ENCODE measurements around the gene MYO7B. TPM values are rescaled to one million over a fixed set of nuclear protein-coding genes. Genes with fewer than 3 reads are reported as not detected.

Gene MYO7B
- 0.48 TPM in 1 of 2 replicates, not detected in the other for total RNA-seq (2014; rRNA removed; shearing (Covaris generic))

DNA sequence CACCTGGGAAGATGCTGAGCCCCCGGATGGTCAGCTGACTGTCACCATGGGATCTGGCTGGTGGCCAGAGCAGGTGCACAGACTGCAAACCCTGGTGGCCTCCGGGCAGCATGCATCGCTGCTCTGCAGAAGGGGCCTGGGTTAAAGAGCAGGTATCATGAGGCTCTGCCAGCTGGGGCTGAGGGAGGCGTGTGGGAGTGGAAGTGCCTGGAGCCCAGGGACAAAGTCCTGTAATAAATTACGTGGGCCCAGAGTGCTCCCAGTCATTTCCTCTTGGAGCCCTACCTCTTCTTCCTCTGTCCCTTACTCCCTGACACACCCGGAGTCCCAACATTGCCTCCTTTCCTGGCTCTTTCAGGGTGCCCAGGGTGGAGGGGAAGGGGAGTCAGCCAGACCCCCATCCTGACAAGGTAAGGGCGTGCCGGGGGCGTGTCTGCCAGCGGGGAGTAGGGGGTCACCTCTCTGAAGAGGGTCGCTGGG, at the start of gene MYO7B:
Gene MYO7B, plus strand, starts transcription at position 262 of the 480 bp plus-strand sequence. CDS start 24,040 bp downstream, outside the sequence.
- DNase-seq (ENCODE audit: low spot score), result no peak

DNA sequence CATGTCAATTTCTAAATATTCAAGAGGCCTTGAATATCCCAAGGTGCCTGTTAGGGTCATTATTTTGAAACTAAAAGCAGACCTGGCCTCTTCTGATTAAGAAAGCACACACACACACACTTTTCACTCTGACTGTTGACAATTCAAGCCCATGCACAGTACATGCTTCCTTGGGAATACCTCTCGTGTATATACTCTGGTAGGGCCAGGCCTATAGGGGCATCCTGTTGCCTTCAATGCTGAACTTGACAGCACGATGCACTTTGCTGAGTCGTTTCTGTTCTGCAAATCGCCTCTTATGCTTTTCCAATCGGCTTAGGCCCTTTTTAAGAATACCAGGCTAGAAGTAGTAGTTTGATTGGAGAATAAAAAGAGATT, 49.8 kb upstream of the MYO7B start:
- no peak for DNase-seq (ENCODE audit: low spot score)

DNA sequence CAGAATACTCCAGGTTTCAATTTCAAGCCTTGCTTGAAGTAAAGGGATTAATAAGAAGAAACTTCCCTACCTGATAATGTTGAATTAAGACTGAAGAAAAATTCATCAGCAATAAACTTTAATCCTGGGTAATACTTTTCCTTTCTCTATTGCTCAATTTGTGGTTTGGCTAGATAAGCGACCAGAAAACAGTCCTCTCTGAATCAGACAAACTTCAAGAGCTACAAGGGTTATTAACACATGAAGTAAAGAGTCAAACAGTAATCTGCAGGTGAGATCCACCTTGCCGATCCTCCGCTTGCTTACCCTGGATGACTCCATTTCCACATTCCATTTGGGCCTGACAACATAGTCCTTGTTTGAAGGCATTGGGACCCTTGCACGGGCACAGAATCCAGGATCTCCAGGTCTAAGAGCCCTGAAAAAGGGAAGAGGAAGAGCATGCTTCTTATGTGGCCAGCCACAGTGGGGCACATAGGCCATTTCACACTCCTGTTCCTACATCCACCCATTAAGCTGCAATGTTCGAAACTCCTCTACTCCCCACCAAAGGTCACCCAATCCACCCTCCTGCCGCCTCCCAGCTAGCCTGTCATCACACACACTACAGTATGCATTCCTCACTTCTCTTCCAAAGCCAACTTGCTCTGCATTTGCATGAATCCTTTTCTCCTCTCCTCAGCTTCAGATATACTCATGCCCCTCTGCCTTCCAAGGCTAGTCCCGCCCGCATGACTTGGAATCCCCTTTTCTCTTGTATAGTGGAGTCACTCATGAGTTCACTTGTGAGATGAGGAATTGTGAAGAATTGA, 49.0 kb upstream of the MYO7B start:
- DNase-seq (ENCODE audit: low spot score), result no peak

DNA sequence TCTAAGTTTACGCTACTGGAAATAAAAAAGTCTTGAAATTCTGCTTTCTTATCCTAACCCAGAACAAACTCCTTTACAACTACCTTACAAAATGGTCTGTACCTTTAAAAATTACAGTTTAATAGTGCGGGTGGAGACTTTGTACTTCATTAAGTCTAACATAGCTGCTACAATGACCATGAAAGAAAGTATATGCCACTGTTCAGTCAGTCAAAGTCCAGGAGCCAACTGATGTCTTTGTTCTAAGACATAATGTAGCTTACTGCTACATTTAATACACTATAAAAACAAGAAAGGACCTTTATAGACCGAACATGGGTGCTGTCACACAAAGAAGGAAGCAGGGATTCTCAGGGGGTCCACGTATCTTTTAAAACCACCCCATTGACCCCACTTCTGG, 45.2 kb upstream of the MYO7B start:
- DNase-seq (ENCODE audit: low spot score), result no peak

DNA sequence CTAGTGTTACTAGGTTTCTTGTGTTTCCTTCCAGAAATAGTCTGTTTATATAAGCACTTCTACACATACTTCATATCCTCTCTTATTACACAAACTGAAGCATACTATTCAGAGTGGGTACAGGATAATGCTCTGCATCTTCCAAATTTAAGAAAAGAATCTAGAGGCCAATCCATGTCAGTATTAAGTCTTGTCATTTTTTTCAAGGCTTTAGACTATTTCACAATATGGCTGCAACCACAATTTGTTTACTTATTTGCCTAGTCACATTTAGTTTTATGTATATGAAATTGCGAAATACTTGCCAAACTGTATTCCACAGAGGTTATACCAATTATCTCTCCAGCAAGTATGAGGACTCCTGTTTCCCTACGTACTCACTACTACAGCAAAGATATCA, 37.1 kb upstream of the MYO7B start:
- DNase-seq (ENCODE audit: low spot score), result peak; percentile 54

DNA sequence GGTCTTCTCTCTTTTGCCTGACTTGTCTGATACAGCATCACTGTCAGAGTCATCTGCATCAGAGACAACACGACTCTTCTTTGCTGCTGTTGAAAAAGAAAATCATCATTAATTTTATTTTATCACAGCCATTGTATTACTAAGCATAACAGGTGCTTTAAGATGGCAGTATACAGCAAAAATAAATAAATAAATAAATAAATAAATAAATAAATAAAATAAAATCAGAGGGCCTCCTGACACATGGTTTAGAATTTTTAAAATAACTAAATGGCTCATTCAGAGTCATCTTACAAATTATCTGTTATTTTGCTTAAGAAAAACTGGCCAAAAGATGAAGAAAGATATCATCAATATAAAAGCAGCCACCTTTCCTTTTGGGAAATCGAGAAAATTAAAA, 32.0 kb upstream of the MYO7B start:
- no peak for DNase-seq (ENCODE audit: low spot score)

DNA sequence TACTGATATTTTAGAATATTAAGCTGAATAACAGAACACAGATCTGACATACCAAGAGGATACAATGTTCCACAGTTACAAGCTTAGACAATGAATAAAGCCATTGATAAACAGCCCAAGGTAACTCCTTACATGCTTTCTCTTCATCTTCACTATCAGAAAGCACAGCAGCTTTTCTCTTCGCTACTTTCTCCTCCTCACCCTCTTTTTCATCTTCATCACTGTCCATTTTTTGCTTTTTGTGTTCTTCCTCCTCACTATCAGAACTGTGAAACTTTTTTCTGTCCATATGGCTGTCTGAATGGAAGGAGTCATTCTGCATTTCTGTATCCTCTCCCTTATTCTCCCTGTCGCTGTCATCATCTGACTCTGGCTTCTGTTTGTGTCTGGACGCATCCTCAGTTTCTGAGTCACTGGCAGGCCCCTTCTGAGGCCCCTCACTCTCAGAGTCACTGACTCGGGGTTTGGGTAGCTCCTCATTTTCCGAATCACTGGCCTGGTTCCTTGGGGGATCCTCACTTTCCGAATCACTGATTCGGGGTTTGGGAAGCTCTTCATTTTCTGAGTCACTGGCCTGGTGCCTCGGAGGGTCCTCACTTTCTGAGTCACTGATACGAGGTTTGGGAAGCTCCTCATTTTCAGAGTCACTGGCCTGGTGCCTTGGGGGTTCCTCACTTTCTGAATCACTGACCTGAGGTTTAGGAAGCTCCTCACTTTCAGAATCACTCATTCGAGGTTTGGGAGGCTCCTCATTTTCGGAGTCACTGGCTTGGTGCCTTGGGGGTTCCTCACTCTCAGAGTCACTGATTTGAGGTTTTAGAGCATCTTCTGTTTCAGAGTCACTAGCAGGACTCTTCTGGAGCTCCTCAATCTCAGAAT, 30.7 kb upstream of the MYO7B start:
- no peak for DNase-seq (ENCODE audit: low spot score)

DNA sequence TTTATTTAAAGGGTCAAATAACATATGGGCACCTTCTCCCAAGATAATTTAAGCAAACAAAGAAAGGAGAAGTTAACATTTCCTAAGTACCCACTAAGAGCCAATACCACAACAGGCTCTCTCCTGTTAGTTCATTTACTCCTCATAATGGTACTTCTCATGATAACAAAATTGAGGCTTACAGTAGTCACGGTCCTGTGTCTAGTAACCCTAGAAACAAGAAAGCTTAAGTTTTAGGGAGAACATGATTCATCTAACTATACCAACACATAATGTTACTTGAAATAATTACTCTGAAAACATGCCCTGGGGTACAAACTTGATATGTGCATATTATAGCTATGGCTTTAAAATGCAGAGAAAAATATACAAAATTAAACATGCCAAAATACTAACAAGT, 29.0 kb upstream of the MYO7B start:
- no peak for DNase-seq (ENCODE audit: low spot score)

DNA sequence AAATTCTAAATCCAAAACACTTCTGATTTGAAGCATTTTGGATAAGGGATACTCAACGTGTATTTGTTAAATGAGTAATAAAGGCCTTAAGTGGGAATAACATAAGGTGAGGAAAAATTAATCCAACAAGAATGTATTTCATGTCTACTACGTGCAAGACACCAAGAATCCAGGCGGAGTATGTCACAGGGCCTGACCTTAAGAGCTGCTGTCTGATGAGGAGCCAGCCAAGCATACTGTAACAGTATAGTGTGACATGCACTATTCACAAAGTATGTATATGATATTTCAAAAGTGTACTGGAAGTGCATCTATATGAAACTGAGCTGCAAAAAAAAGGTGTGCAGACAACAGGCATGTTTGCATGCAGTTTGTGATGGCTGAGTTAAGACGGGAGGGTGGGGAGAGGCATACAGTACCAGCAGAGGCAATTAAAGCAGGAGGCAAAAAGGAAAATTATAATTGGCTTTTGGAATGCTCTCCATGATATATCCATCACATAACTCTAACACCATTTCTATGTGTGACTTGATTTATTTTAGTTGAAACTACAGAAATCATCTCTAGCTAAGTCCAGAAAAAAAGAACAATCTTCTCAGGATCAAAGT, 27.4 kb upstream of the MYO7B start:
- DNase-seq (ENCODE audit: low spot score), result no peak

DNA sequence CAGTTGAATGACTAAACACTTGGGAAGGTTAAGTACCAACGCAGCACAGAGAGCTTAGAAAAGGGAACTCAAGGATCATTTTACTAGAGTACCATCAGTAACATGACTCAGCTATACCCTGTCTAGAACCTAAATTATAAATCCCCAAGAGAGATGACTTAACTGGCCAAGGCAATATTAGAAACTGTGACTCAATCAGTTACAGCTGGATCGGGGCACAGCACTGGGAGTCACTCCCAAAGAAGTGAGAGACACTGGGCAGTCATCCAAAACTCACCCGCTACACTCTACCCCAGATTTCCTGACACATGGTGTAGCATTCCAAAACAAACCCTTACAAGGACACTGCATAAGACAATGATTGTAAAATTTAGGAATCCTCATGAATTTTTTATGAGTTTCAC, 26.9 kb upstream of the MYO7B start:
- DNase-seq (ENCODE audit: low spot score), result peak; percentile 96

DNA sequence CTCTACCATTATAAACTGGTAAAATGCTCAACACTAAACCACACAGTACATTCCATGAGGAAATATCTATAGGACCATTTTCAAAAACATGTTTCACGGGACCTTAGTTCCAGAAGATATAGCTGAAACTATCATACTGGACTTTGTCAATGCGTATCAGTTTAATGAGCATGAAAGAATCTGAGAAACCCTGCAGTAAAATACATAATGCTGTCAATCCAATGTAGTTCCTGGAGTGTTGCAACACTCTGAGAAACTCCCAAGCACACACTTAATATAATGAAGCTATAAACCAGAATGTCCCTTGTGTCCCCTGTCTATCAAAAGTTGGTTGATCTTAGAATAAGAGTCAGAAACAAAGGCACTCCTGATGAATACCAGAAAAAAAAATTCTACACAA, 25.4 kb upstream of the MYO7B start:
- no peak for DNase-seq (ENCODE audit: low spot score)

DNA sequence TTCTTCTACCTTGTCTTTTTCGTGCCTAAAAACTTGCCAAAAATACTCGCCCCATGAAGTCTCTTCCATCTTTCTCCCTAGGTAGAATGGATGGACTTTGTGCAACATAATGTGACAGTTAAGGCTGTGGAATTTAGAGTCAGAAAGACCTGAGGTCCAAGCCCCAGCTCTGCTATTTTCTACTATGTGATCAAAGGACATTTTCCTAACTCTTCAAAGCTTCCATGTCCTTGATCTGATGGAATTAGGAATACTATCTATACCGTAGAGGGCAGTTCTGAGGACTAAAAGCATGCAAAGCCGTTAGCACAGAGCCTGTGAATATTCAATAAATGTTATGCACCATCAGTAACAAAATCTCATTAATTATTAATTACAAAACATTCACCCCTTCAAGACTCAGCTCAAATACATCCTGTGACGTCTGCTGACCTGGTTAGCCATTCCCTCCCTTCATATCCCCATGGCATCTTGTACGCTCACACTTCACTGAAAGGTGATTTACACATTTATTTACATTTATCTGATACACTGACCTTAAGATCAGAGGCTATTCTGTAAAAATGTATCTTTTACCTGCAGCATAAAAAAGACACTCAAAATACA, 24.3 kb upstream of the MYO7B start:
- no peak for DNase-seq (ENCODE audit: low spot score)

DNA sequence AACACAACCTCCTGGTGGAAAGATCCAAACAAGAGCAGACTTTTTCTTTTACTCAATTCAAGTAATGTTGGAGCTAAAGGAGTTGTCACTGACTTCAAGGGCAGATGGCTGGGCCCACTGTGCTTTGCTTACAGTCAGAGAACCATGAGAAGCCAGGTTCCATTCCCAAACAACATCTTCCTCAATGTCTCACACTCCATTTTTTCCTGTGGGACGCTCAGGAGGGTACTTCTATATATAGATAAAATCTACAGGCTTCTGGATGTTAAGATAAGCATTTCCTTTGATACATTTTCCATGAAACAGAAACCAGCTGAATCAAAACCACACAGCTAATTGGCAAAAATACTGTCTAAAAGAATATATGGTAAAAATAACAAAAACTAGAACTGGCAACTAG, 23.6 kb upstream of the MYO7B start:
- no peak for DNase-seq (ENCODE audit: low spot score)

DNA sequence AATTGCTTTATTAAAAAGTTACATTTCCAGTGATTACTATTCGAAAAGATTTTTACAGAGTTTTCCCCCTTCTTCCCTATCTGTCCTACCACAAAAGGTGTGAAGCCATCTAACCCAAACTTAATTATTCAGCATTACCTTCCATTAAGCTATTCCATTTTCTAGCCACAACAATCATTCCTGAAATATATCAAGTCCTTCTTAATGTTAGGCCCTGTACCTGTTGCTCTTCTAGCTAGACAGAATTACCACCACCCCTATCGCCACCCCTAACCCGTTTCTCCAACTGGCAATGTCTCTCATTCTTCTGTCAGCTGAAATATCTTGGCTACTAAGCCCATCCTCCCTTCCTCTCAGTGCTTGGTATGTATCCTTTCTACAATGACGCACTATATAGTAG, 23.1 kb upstream of the MYO7B start:
- DNase-seq (ENCODE audit: low spot score), result no peak

DNA sequence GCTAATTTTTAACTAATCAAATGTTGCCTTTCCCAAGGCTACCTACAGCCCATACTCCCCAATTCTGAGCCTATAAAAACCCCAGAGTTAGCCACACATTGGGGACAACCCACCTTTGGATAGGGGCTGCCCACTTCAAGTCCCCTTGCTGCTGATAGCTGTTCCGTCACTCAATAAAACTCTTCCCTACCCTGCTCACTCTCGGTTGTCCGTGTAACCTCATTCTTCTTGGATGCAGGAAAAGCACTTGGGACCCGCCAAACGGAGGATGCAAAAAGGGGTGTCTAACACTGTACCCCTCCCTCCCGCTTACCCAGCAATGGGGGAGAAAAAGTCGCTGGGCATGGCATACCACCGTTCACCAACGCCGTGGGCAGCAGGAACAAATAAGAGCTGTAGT, 21.4 kb upstream of the MYO7B start:
- DNase-seq (ENCODE audit: low spot score), result no peak

DNA sequence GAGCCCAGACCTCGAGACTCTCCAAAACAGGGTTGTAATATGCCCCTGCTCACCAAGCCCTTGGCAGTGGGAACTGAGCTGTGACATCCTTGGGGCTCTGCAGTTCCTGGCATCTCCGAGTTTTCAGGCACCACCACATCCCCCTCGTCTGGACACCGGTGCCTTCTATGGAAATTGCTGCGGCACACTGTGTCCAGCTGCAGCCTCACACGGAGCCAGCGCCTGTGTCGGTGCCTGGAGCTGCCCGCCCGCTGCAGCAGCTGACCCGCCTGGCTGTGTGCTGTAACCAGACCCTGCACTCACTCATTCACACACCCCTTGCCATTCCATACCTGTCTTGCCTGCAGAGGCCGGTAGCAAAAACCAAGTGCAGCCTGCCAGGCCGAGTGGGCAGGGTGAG, 21.0 kb upstream of the MYO7B start:
- DNase-seq (ENCODE audit: low spot score), result no peak

DNA sequence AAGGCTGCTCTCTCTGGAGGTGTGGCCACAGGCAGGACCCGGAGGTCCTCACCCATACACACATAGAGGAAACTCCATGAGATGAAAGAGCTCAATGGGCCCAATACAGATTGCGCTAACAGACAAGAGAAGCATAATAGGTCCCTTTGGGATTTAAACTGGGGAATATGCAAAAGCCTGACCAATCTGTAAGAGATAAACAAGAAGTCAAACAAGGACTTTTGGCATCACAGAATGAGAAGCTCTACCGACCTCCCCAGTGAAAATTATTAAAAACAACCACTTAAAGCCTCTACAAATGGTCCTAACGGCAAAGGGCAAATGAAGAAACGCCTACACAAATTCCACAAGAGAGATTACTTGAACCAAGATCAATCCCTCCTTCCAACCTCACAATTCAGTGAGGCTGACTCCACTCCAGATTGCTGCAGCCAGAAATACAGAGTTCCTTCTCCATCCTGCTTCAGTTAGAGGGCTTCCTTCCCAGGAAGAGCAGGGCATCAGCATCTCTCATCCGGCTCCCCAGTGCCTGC, 20.0 kb upstream of the MYO7B start:
- DNase-seq (ENCODE audit: low spot score), result no peak

DNA sequence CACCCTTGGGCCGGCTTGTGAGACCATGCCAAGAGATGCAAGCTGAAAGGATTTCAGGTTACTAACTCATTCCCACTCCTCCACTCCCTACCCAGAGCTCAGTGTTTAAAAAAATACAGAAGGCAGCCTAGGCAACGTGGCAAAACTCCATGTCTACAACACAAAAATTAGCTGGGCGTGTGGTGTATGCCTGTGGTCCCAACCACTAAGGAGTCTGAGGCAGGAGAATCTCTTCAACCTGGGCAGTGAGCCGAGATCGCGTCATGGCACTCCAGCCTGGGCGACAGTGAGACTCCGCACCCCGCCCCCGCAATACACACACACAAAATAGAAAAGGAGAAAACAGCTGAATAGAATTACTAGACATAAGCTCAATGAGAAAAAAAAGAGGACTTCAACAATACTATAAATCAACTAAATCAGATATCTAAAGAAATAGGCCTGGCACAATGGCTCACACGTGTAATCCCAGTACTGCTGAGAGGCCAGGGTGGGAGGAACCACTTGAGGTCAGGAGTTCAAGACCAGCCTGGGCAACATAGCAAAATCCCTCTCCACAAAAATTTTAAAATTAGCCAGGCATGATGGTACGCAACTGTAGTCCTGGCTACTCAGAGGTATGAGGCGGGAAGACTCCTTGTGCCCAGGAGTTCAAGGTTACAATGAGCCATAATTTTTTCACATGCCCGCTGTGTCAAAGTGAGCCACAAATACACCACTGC, 19.3 kb upstream of the MYO7B start:
- no peak for DNase-seq (ENCODE audit: low spot score)

DNA sequence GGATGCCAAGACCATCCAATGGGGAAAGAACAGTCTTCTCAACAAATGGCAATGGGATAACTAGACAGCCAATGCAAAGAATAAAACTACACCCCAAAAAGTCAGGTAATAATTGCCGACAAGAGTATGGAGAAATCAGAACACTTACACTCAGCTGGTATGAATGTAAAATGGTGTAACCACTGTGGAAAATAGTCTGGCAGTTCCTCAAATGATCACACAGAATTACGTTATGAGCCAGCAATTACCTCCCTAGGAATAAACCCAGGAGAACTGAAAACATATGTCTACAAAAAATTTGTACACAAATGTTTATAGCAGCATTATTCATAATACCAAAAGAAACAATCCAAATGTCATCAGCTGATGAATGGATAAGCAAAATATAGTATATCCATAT, 18.0 kb upstream of the MYO7B start:
- DNase-seq (ENCODE audit: low spot score), result no peak

DNA sequence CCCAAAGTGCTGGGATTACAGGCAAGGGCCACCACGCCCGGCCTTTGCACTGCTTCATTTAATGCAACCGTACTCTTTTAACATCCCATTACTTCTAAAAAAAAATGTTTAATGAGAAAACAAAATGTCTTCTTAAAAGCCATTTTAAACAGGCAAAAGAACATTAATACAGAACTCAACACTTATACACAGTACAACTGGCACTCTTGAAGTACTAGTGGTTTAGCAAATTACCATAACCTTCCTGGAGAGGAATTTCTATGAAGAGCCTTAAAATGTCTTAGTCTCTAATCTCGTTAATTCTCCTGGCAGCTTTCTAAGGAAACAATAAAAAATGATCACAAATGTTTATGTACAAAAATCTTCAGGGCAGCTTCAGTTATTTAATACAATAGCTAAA, 15.1 kb upstream of the MYO7B start:
- no peak for DNase-seq (ENCODE audit: low spot score)

Data from H4 (cell line).